GM19023 (cell line): ENCODE results near the gene KEL.

Experiments used
- ATAC-seq: cut with Tn5 transposase; IDR thresholded peaks from one replicate; pipeline ENCODE4 v1.9.1; 2021; ENCODE audit warnings: mild to moderate bottlenecking, moderate library complexity; ENCODE audit not compliant: unreplicated experiment

Gene KEL

DNA sequence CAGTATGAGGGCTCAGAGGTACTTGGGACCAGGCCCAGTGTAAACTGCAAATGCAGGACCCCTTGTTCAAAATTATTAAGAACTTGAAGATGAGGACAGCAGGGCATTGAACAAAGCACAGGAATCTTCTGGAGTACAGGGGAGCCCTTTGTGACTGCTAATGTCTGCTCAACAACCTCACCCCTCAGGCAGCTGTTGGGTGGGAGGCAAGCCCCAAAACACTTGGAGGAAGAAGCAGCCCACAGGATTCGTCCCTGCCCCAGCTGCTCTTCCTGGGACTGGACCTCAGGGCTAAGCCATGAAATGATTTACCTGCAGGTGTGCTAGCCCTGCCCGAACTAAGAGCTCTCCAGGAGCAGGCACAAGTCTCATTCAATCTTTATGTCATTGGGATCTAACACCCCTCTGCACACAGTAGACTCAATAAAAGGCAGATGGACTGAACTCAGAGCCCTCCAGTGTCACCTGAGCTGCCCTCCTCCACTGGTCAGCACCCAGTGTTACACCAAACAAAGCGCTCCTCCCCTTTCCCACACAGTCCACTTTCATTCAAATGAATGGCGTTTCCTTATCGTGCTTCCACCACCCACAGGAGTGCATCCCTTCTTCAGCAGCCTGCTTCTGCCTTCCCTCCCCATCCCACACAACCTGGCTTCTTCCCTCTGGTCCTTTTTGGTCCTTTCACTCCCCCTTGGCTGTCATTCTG, 29.6 kb downstream of the KEL start:
- ATAC-seq: no peak

DNA sequence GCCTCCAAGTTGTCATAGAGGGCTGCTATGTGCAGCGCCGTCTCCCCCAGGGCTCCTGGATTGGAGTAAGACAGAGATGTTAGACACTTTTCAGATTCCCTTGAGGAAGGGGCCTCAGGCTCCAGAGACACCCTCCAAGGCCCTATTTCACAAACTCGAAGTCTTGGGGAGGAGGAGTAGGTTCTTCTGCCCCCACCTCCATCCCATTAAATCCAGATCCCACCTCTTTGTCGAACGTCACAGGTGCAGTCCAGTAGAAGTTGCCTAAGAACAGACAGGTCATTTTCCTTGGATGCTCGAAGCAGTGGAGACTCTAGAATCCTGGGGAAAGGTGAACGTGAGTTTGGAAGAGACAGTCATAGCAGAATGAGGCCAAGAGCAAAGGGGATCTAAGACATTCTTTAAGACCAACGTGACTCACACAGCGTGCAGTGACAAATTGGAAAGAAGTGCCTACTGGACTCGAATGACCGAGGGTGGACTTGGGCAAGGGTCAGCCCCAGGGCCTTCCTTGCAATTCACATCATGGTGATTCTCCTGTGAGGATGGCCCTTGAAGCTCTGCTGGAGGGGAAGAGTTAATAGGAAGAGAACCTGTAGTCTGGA, 31.9 kb downstream of the KEL start:
- ATAC-seq: no peak

DNA sequence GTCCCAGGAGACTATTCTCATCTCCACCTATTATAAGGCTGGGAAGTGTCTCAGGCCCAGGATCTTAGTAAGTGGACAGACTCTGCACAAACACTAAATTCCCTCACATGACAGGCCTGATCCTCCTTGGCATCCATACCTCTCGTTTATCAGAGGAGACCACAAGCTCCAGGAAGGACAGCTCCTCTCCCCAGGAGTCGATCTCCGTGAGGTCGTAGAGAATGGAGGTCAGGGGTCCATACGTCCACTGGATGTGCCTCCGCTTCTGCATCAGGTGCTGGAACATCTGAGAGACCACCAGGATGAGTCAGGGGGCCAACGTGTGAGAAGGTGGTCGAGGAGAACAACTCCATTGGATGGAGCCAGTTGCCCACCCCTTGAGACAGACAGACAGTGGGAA, 34.2 kb downstream of the KEL start:
- ATAC-seq: no peak

DNA sequence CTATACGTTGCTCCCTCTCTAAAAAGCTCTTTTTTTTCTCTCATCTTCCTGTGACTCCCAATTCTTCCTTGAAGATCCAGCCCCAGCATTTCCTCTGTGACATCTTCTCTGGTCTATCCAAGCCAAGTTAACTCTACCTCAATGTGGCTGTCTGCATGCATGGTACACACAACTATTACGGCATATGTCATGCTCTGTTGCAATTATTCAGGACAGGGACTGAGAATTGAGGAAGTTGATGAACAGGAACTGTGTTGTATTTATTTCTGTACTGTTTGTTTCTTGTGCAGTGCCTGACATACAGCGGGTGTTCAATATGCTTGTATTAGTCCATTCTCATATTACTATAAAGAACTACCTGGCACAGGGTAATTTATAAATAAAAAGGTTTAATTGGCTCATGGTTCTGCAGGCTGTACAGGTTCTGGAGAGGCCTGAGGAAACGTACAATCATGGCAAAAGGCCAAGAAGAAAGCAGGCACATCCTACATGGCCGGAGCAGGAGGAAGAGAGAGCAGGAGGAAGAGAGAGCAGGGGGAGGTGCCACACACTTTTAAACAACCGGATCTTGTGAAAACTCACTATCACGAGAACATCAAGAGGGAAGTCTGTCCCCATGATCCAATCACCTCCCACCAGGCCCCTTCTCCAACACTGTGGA, 34.9 kb downstream of the KEL start:
- ATAC-seq: no peak

DNA sequence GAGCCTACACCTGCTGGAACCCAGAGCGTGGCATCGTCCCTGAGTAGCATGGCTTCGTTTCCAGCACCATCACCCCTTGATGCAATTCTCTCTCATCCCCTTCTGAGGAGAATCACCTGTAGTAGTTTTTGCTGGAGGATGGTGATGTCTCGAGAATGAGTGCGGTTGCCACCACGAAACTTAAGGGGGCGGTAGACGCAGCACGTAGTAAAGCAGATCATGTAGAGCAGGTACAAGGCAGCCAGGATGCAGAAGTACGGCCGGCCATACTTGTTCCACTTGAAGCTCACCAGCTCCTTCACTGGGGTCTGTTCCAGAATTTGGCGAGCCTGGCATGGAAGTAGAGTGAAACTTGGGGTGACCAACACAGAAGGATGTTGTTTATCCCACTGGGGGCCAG, 36.8 kb downstream of the KEL start:
- no peak for ATAC-seq

DNA sequence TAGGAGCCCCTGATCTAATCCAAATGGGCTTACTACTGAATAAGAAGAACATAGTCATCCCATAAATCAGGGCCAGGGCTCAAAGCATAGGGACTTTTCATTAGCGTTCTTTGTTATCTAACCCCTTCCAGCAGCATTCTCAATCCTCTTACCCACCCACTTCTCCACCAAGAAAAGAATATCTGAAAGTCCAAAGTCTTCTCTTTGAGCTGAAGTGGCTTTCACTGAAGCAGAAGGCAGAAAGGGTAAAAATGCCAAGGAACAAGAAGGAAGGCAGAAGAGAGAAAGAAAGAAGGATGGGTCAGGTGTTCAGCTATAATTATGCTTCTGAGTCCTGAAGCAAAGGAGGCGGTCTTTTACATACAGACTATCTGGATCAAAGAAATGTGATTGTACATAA, 38.8 kb downstream of the KEL start:
- no peak for ATAC-seq

DNA sequence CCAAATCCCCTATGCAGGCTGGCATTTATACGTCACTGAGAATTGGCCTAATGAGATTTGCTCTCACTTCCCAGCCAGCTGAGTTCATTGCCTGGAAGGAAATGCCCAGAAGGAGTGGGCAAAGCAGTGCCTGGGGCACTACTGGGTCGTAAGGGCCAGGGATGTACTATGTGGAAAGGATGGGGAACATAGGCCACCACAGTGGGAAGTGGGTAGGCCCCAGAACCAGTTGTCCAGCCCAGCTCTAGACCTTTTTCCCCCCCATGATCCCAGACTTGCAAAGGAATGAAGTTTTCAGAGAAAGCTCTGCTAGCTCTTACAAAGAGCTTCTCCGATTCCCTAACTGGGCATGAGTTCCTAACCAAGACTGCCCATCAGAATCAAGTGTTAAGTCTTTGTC, 42.5 kb downstream of the KEL start:
- no peak for ATAC-seq

DNA sequence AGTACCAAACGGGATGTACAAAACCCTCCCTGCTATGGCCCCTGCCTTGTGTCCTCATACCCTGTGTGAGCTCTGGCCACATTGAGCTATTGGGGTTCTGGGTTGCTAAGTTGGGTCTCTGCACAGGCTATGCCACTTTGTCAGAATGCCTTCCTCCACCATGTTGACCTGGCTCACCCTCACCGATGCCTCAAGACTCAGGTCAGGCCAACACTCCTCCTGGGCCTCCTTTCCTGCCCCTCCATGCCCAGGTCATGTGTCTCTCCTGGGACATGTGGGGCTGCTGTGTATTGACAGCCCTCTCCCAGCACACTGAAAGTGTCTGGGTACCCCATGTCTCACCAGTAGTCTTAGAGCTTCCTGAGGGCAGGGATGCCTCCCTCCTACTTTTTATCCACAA, 43.3 kb downstream of the KEL start:
- no peak for ATAC-seq

DNA sequence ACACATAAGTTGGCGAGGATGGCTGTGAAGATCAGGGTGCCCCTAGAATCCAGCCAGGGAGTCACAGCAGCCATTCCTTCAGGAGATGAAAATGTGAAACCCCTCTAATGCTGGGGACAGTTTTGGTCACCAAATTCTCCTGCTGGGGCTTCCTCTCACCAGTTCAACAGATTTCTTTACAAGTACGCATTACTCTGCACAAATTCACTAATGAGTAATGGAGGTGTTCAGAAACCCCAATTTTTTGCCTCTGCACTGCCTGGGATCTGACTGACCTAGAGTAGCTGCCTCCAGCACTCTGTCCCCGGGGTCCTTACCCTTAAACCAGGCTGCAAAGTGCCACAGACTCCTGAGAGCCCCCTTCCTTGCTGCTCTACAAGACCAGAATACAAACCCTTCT, 44.7 kb downstream of the KEL start:
- ATAC-seq: no peak

DNA sequence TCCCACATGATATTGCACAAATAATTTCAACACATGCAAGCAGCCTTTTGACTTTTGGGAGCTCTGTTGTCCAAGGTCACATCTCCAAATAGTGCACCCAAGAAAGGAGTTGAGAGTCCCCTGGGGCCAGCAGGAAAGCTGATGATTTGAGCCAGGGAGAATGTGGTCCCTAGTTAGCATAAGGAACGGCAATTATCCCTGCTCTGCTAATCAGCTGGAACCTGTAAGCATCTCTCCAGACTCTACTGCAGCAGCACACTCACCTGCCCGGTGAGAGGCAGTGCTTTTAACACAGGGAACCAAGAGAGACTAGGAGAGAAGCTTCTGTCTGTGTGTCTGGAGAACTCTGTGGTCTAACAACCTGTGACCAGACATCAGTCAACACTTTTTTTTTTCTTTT, 45.7 kb downstream of the KEL start:
- ATAC-seq: no peak

DNA sequence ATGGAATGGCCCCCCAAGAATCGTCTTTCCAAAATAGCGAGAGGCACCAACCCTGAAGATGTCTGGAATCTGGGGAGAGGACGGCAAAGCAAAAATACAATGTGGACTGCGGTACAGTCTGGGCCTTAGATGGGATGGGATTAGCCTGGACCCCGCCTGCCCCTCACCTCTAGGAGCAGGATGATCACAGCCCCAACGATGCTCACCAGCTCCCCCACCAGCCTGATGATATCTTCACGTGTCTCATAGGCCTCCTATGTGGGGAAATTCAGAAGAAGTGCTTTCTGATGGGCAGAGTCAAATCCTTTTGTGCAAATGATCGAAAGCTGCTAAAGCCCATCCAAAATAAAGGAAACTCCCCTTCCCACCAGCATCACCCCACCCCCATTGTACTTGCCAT, 46.8 kb downstream of the KEL start:
- ATAC-seq: no peak

DNA sequence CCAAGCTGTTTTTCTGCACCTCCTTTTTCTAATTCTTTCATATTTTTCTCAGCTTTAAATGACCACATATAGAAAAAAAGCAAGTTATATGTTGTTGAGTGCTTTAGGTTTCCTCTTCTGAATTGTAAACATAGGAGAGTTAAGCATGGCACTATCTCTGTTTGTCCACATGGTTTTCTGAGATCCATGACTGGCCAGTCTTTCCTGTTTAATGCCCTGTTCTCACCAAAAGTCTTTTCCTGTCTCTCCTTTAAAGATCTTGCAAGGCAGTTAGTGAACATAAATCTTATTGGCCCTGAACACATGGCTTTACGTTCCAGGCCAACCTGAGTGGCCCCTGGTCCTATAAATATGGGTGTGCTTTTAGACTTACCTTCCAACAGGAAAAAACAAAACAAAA, 48.0 kb downstream of the KEL start:
- ATAC-seq: no peak

DNA sequence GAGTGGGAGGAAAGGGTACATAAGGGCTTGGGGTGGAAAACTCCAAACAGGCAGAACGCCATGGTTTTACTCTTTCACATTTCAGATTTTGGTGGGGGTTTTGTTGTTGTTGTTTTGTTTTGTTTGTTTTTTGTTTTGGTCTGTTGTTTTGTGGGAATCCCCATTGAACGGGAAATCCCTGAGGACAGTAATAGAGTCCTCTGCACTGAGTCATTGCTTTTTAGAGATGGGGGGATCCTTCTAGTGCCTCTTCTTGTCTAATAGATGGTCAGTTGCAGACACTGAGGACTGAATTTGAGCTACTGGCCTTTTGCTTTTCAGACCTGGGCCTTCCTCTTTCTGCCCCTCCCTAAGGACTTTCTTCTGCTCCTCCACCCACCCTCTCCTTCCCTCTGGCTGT, 48.6 kb downstream of the KEL start:
- no peak for ATAC-seq

DNA sequence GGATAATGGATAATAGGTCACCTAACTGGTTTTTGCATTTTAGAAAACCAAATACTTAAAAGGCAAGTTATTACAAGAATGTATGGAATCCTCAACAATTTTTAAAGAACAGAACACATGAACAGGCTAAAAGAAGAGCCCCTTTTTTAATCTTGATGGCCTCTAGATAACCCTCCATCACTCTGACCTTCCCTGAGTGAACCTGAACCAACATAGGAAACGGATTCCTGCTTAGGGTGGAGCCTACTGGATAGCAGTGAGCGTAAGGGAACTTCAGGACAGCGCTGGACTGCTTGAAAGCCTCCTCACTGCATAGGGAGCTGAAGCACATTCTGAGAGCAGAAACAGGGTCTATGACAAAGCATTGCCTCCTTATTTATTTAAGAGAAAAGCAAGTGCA, 49.1 kb downstream of the KEL start:
- no peak for ATAC-seq

DNA sequence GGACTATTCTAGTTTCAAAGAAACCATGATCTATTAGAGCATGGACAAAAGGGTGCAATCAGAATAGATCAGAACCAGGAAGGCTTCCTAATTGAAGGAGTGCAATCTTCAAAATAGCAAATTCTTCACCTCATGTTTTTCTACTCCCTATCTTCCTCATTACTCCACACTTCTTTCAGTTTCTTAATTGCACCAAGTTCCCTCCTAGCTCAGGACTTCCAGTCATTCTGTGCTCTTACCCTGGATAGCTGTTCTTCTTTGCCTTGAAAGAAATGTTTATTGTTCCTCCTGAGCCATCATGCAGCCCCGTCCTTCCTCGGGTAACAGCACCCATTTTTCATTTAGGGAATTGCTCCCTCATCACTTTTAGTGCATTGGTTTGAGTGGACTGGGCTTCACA, 51.7 kb downstream of the KEL start:
- no peak for ATAC-seq

DNA sequence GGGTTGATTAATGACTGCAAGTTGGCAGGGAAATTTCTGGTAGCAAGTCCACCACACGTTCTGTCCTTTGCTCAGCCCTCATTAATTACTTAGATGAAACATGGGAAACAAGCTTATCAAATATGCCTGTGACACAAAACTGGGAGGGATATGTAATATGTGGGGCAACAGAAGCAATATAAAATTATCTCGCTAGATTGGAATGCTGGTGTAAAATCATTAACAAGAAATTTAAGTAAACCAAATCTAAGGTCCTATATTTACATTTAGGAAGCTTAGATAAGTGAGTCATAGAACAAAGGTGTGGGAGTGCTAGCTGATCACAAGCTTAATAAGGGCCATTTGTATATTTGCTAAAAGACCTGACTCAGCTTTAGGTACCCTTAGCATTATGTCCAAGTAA, 52.1 kb downstream of the KEL start:
- ATAC-seq: no peak

DNA sequence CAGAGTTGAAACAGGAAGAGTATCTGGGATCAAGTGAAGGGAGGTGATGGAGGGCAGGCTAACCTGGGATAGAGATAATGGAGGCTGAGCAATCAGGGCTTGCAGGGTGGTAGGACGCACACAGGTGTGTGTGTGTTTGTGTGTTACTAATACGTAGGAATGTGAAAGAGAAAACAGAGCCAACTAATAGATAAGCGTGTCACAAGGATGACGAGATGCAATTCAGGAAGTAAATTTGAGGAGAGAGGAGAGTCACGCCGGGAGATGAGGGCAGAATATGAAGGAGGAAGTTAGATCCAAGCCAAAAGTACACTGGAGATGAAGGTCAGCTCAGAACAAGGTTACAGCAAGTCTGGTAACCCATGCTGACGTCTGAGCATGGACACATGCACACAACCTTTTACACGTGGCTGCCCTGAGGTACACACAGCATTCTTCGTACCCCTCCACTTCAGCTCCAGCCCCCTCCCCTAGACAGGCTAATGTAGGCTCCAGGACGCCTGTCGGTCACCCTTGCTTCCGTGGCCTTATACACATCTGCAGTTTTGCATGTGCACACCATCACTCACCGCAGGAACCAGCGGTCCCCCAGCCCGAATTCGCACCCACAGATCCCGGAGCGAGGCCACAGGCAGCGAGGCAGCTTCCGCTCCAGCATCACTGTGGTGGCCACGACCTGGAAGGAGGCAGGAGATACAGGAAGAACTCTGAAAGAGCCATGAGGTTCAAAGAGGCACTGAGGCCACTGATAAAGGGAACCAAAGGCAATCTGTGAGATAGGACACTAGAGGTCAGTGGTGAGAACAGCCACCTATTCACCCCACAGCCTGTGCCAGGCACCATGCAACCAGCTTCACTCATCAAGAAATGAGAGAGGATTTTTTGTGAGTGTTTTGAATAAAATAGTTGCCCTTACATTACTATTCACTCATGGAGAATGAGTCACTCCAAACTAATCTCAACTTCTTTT, 53.0 kb downstream of the KEL start:
- no peak for ATAC-seq

DNA sequence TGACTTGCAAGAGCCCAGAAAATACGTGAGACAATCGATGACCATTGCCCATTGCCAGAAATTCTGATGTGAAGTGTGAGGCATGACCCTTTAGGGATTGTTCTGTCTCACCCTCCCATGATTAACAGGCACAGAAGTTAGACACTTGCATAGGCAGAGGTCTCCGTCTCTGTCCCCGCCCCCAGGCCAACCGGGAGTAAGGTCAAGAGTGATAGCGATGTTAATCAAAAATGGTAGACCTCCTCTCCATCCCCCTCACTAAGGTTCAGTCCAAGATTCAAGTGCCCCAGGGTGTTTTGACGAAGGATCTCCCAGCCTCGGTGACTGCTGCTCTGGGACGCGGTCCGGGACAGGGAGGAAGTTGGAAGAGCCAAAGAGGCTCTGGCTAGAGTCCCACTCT, 53.9 kb downstream of the KEL start:
- ATAC-seq: no peak

DNA sequence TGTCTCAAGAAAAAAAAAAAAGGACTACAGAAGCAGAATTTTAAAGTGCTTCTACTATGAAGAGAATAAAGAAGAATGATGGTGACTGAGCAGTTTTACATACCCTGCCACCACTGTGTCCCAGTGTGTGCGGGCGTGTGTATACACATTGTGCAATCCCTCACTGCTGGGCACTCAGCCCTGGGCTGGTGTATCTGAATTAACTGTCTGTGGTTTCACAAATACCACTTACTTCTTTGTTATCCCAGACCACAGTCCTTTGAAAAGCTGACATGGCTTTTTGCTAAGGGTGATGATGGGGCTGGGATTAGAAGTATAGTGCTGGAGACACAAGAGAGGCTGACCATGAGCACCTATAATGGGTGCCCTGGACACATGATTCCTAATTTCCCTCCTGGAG, 55.5 kb downstream of the KEL start:
- ATAC-seq: no peak

DNA sequence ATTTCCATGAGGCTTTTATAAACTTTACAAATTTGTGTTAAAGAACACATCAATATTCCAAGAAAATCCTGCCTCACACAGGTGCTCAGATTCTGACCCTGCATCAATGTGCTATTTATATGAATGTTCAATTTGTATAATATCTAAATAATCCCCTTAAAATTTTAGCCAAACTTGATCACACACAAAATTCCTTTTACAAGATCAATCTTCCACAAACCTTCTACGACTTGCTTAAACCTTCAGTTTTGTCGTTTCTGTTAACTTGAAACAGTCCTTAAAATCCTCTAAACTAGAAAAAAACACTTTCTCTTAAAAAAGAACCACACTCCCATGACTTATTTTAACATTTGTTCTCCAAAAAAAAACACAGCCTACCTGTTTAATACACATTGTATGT, 56.4 kb downstream of the KEL start:
- ATAC-seq: no peak

DNA sequence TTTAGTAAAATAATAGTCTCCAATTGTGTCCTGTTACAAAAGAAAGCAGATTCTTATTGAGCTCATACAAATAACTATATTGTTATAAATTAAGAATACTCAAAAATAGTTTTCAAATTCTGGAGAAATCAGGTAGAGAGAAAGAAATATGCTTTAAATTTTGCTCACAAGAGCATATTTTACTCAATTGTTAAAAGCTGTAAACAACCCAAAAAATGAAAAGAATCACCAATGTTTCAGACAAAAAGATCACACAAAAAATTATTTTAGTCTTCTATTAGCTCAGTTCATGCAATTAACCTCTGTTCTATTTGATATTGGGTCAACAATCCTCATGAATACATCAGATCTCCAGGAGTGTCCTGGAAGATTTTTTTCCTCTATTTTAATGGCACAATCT, 58.0 kb downstream of the KEL start:
- ATAC-seq: no peak
